ENCODE measurements around the gene TBC1D26. TPM values are rescaled to one million over a fixed set of nuclear protein-coding genes. Genes with fewer than 3 reads are reported as not detected.

Gene TBC1D26
- polyA plus RNA-seq, 2 of the 4 experiments (the other 2 are of a cell fraction), result 0.08 to 0.16 TPM

DNA sequence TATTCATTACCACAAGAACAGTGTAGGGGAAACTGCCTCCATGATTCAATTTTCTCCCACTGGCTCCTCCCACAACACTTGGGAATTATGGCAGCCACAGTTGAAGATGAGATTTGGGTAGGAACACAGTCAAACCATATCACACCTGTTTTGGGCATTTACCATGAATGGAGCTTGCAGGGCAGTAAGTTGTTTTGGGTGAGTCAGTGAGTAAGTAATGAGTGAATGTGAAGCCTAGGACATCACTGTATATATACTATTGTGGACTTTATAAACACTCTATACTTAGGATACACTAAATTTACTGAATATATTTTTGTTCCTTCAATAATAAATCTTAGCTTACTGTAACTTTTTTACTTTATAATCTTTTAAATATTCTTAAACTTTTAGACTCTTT, 48.1 kb downstream of the TBC1D26 start (continued):
- TF ChIP-seq, protein P1, sequence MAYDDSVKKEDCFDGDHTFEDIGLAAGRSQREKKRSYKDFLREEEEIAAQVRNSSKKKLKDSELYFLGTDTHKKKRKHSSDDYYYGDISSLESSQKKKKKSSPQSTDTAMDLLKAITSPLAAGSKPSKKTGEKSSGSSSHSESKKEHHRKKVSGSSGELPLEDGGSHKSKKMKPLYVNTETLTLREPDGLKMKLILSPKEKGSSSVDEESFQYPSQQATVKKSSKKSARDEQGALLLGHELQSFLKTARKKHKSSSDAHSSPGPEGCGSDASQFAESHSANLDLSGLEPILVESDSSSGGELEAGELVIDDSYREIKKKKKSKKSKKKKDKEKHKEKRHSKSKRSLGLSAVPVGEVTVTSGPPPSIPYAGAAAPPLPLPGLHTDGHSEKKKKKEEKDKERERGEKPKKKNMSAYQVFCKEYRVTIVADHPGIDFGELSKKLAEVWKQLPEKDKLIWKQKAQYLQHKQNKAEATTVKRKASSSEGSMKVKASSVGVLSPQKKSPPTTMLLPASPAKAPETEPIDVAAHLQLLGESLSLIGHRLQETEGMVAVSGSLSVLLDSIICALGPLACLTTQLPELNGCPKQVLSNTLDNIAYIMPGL (CRISPR knock-in tag; IDR thresholded peaks at IDR 0.05; ENCODE audit: borderline replicate concordance), result no peak

DNA sequence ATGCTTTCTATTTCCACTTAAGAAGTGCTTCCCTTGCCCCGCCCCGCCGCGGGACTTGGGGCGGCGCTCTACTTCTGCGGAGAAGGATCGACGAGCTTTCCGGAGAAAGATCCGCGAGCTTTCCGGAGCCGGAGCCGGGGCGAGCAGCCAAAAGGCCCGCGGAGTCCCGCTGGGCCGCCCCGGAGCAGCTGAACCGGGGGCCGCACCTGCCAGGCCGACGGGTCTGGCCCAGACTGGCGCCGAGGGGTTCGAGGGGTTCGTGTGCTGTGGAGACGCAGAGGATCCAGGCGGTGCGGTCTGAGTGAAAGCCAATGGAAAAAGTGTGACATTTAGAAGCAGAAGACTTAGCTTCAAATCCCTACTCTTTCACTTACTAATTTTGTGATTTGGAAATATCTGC, 50.8 kb downstream of the TBC1D26 start:
- POLR2A ChIA-PET, result no interaction called here
- FAIRE-seq (no peak), DNase-seq (ENCODE audit: low read depth in 1 of 2, low spot score in 1 of 2) (no peak), ATAC-seq (no peak)
- WGBS (ENCODE audit: missing lambda C conversion rate), result 67% methylated on average over 32 of the region's 32 CpGs
- Histone ChIP-seq H3K4me2 (no peak overlapping the region), H3K9me3 (peaks cover 24% of the 10 kb centered on the region), H3K4me3 (no peak overlapping the region), H3K4me1 (0 out of 3 replicates have a peak, but pooled peaks cover 2% of the 10 kb centered on the region), H3K27ac (no peak overlapping the region)
- TF ChIP-seq TFCP2L1 (CRISPR knock-in tag; IDR thresholded peaks at IDR 0.05), result no peak
- TF ChIP-seq POLR2A (IDR thresholded peaks at IDR 0.05; ENCODE audit: low read length), result no peak
- TF ChIP-seq, protein P2, sequence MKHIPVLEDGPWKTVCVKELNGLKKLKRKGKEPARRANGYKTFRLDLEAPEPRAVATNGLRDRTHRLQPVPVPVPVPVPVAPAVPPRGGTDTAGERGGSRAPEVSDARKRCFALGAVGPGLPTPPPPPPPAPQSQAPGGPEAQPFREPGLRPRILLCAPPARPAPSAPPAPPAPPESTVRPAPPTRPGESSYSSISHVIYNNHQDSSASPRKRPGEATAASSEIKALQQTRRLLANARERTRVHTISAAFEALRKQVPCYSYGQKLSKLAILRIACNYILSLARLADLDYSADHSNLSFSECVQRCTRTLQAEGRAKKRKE (CRISPR knock-in tag; IDR thresholded peaks at IDR 0.05; ENCODE audit: low read depth), result no peak
- no peak for TF ChIP-seq MAFK (IDR thresholded peaks at IDR 0.05; ENCODE audit: partially characterized antibody)
- no peak for TF ChIP-seq NFE2L2 (conservative IDR thresholded peaks at IDR 0.05; ENCODE audit: low read length)
- no peak for TF ChIP-seq ESRRA (IDR thresholded peaks at IDR 0.05; ENCODE audit: borderline replicate concordance, low read length)
- TF ChIP-seq MAZ (IDR thresholded peaks at IDR 0.05; ENCODE audit: borderline replicate concordance, low read depth, low read length), result no peak
- TF ChIP-seq CHD2 (IDR thresholded peaks at IDR 0.05; ENCODE audit: low read length, partially characterized antibody), result no peak
- TF ChIP-seq KDM5A (IDR thresholded peaks at IDR 0.05), result no peak
- TF ChIP-seq, protein P3, sequence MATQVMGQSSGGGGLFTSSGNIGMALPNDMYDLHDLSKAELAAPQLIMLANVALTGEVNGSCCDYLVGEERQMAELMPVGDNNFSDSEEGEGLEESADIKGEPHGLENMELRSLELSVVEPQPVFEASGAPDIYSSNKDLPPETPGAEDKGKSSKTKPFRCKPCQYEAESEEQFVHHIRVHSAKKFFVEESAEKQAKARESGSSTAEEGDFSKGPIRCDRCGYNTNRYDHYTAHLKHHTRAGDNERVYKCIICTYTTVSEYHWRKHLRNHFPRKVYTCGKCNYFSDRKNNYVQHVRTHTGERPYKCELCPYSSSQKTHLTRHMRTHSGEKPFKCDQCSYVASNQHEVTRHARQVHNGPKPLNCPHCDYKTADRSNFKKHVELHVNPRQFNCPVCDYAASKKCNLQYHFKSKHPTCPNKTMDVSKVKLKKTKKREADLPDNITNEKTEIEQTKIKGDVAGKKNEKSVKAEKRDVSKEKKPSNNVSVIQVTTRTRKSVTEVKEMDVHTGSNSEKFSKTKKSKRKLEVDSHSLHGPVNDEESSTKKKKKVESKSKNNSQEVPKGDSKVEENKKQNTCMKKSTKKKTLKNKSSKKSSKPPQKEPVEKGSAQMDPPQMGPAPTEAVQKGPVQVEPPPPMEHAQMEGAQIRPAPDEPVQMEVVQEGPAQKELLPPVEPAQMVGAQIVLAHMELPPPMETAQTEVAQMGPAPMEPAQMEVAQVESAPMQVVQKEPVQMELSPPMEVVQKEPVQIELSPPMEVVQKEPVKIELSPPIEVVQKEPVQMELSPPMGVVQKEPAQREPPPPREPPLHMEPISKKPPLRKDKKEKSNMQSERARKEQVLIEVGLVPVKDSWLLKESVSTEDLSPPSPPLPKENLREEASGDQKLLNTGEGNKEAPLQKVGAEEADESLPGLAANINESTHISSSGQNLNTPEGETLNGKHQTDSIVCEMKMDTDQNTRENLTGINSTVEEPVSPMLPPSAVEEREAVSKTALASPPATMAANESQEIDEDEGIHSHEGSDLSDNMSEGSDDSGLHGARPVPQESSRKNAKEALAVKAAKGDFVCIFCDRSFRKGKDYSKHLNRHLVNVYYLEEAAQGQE (IDR thresholded peaks at IDR 0.05), result no peak
- CTCF ChIA-PET, result interaction anchor here (0.5 to 0.9 kb wide), 2 partner anchors 45 to 416 kb away, joined by 3 read pairs; no protein-coding TSS in a partner anchor

DNA sequence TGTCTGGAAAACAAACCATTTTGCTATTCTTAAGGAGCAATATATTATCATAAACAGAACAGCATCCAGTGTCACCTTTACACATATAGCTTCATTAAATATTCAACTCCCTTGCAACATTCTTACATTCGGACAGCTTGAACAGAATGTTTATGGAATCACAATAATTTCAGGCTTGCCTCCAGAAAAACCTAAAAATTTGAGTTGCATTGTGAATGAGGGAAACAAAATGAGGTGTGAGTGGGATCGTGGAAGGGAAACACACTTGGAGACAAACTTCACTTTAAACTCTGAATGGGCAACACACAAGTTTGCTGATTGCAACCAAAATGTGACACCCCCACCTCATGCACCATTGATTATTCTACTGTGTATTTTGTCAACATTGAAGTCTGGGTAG, 51.4 kb downstream of the TBC1D26 start:
- DNase-seq (ENCODE audit: low read depth in 1 of 2, low spot score in 1 of 2) (no peak), FAIRE-seq (no peak), ATAC-seq (no peak)
- Histone ChIP-seq H3K4me2 (no peak overlapping the region), H3K4me3 (no peak overlapping the region), H3K9me3 (peaks cover 21% of the 10 kb centered on the region), H3K4me1 (0 out of 3 replicates have a peak, but pooled peaks cover 2% of the 10 kb centered on the region), H3K27ac (no peak overlapping the region)
- WGBS (ENCODE audit: missing lambda C conversion rate), result 78% methylated on average over 2 of the region's 2 CpGs
- ChIA-PET POLR2A (no interaction called here), CTCF (no interaction called here)
- TF ChIP-seq KDM5A (IDR thresholded peaks at IDR 0.05) (no peak), SREBF2 (IDR thresholded peaks at IDR 0.05) (no peak), ZNF302 (CRISPR knock-in tag; IDR thresholded peaks at IDR 0.05) (no peak), MYC (IDR thresholded peaks at IDR 0.05; ENCODE audit: borderline replicate concordance, low read length) (no peak), FOSB (CRISPR knock-in tag; IDR thresholded peaks at IDR 0.05) (no peak), JUNB (IDR thresholded peaks at IDR 0.05) (no peak), MAFK (IDR thresholded peaks at IDR 0.05; ENCODE audit: partially characterized antibody) (no peak), ZFP36 (IDR thresholded peaks at IDR 0.05; ENCODE audit: borderline replicate concordance, partially characterized antibody) (no peak), EP300 (IDR thresholded peaks at IDR 0.05) (no peak), KDM1A (IDR thresholded peaks at IDR 0.05; ENCODE audit: low read depth) (no peak), FOSL2 (IDR thresholded peaks at IDR 0.05) (no peak), FOSL2 (CRISPR knock-in tag; IDR thresholded peaks at IDR 0.05) (no peak), POLR2A (IDR thresholded peaks at IDR 0.05; ENCODE audit: low read length) (no peak), CHD2 (IDR thresholded peaks at IDR 0.05; ENCODE audit: low read length, partially characterized antibody) (no peak), TFCP2L1 (CRISPR knock-in tag; IDR thresholded peaks at IDR 0.05) (no peak)
- TF ChIP-seq, protein P2 (CRISPR knock-in tag; IDR thresholded peaks at IDR 0.05; ENCODE audit: low read depth), result no peak
- TF ChIP-seq, protein P3 (IDR thresholded peaks at IDR 0.05), result no peak
- TF ChIP-seq, protein P4, sequence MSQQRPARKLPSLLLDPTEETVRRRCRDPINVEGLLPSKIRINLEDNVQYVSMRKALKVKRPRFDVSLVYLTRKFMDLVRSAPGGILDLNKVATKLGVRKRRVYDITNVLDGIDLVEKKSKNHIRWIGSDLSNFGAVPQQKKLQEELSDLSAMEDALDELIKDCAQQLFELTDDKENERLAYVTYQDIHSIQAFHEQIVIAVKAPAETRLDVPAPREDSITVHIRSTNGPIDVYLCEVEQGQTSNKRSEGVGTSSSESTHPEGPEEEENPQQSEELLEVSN (IDR thresholded peaks at IDR 0.05; ENCODE audit: borderline replicate concordance, low read depth), result no peak

All from A549 (cell line).